Testis (tissue), 2 donors: Measurements from ENCODE around the gene SIGLEC8.
"Not testable (repeated sequence)": the region's sequence is repeated elsewhere in the genome, so short reads cannot be mapped to it uniquely, and the experiment has no call there.

ENCODE experiments used
- CTCF ChIP-seq, 3 experiments: fragments of 450-650 bp in 2 of 3; fragments of 200-600 bp in 1 of 3; sonication (generic) in 1 of 3; IDR thresholded peaks; one replicate each; pipeline ENCODE4 v1.5.1; 2016 to 2019; ENCODE audit warnings: antibody characterized with exemption in 3 of 3, mild to moderate bottlenecking in 2 of 3, moderate library complexity in 1 of 3
- POLR2A ChIP-seq: fragments of 450-650 bp; IDR thresholded peaks from one replicate; pipeline ENCODE4 v1.6.1; 2017; ENCODE audit warnings: antibody characterized with exemption, mild to moderate bottlenecking, moderate library complexity

- TF ChIP-seq POLR2A; CTCF (IDR thresholded peaks at IDR 0.05): not testable (repeated sequence)
Measured at GRCh38 chr19:51463976-51464581, 5.8 kb upstream of the SIGLEC8 start.
